ENCODE measurements around the gene FCN3. TPM values are rescaled to one million over a fixed set of nuclear protein-coding genes. Genes with fewer than 3 reads are reported as not detected.
A peak's percentile ranks its signal among the peaks of the same experiment; 100 is the strongest.

The FCN3 gene
- total and polyA plus RNA-seq, 2 donors = 4.5 TPM; not detected in 1

- peak within 1 kb of the TSS; percentile 71 for H3K27ac ChIP-seq (ENCODE audit: low read depth)
- 31% methylated on average over 22 of the region's 22 CpGs for WGBS
- peak within 1 kb of the TSS; percentile 27 for H3K4me3 ChIP-seq (ENCODE audit: low read depth, low read length)
- no peaks in the 10 kb centered on the region for H3K4me1 ChIP-seq (ENCODE audit: insufficient read depth)
- H3K36me3 ChIP-seq (ENCODE audit: insufficient read depth) = no peaks in the 10 kb centered on the region
- no peak for DNase-seq (ENCODE audit: extremely low spot score)
Measured at GRCh38 chr1:27341525-27342252, 32.9 kb downstream of the FCN3 start, which contains the start of gene SYTL1. SYTL1 (plus strand) TSS chr1:27342022; CDS start chr1:27345335, 3,313 bp downstream.

GRCh38 chr1:27339213-27339612 is 35.4 kb downstream of the FCN3 start:
- no peak for DNase-seq (ENCODE audit: extremely low spot score)
- no peaks in the 10 kb centered on the region for H3K4me1 ChIP-seq (ENCODE audit: insufficient read depth)
- H3K36me3 ChIP-seq (ENCODE audit: insufficient read depth) = no peaks in the 10 kb centered on the region
- H3K27ac ChIP-seq (ENCODE audit: low read depth) = no peak overlapping the region
- H3K4me3 ChIP-seq (ENCODE audit: low read depth, low read length) = no peak overlapping the region
- WGBS = 69% methylated on average over 5 of the region's 5 CpGs

- H3K36me3 ChIP-seq (ENCODE audit: insufficient read depth) = no peaks in the 10 kb centered on the region
Measured at GRCh38 chr1:27338751-27339150, 35.9 kb downstream of the FCN3 start.

GRCh38 chr1:27336756-27337155 is 37.9 kb downstream of the FCN3 start:
- no peaks in the 10 kb centered on the region for H3K4me1 ChIP-seq (ENCODE audit: insufficient read depth)
- H3K27ac ChIP-seq (ENCODE audit: low read depth) = no peak overlapping the region
- no peaks in the 10 kb centered on the region for H3K36me3 ChIP-seq (ENCODE audit: insufficient read depth)
- no peak for DNase-seq (ENCODE audit: extremely low spot score)
- WGBS = 94% methylated on average over 5 of the region's 5 CpGs
- no peak overlapping the region for H3K4me3 ChIP-seq (ENCODE audit: low read depth, low read length)

More at GRCh38 chr1:27338751-27339150, 35.9 kb downstream of the FCN3 start:
- Histone ChIP-seq H3K4me3 (ENCODE audit: low read depth, low read length) (no peak overlapping the region), H3K27ac (ENCODE audit: low read depth) (no peak overlapping the region), H3K4me1 (ENCODE audit: insufficient read depth) (no peaks in the 10 kb centered on the region)
- no peak for DNase-seq (ENCODE audit: extremely low spot score)
- WGBS = 89% methylated on average over 6 of the region's 6 CpGs

- WGBS = 89% methylated on average over 17 of the region's 17 CpGs
- H3K4me3 ChIP-seq (ENCODE audit: low read depth, low read length) = no peak overlapping the region
- no peaks in the 10 kb centered on the region for H3K36me3 ChIP-seq (ENCODE audit: insufficient read depth)
- DNase-seq (ENCODE audit: extremely low spot score) = no peak
- H3K4me1 ChIP-seq (ENCODE audit: insufficient read depth) = no peaks in the 10 kb centered on the region
- no peak overlapping the region for H3K27ac ChIP-seq (ENCODE audit: low read depth)
Measured at GRCh38 chr1:27335506-27336422, 38.9 kb downstream of the FCN3 start.

GRCh38 chr1:27333717-27334279 is 40.8 kb downstream of the FCN3 start:
- no peak for DNase-seq (ENCODE audit: extremely low spot score)
- Histone ChIP-seq H3K4me1 (ENCODE audit: insufficient read depth) (no peaks in the 10 kb centered on the region), H3K27ac (ENCODE audit: low read depth) (no peak overlapping the region), H3K36me3 (ENCODE audit: insufficient read depth) (no peaks in the 10 kb centered on the region), H3K4me3 (ENCODE audit: low read depth, low read length) (no peak overlapping the region)
- 92% methylated on average over 17 of the region's 17 CpGs for WGBS

- 65% methylated on average over 11 of the region's 11 CpGs for WGBS
- Histone ChIP-seq H3K4me1 (ENCODE audit: insufficient read depth) (no peaks in the 10 kb centered on the region), H3K27ac (ENCODE audit: low read depth) (no peak overlapping the region), H3K4me3 (ENCODE audit: low read depth, low read length) (no peak overlapping the region), H3K36me3 (ENCODE audit: insufficient read depth) (no peaks in the 10 kb centered on the region)
- DNase-seq (ENCODE audit: extremely low spot score) = no peak
Measured at GRCh38 chr1:27332536-27333281, 41.9 kb downstream of the FCN3 start.

- Histone ChIP-seq H3K27ac (ENCODE audit: low read depth) (no peak overlapping the region), H3K4me1 (ENCODE audit: insufficient read depth) (no peaks in the 10 kb centered on the region), H3K4me3 (ENCODE audit: low read depth, low read length) (no peak overlapping the region), H3K36me3 (ENCODE audit: insufficient read depth) (no peaks in the 10 kb centered on the region)
- DNase-seq (ENCODE audit: extremely low spot score) = no peak
- 94% methylated on average over 5 of the region's 5 CpGs for WGBS
Measured at GRCh38 chr1:27331922-27332321, 42.7 kb downstream of the FCN3 start.

- Histone ChIP-seq H3K4me1 (ENCODE audit: insufficient read depth) (no peaks in the 10 kb centered on the region), H3K36me3 (ENCODE audit: insufficient read depth) (no peaks in the 10 kb centered on the region), H3K4me3 (ENCODE audit: low read depth, low read length) (no peak overlapping the region), H3K27ac (ENCODE audit: low read depth) (no peak overlapping the region)
- WGBS = 87% methylated on average over 3 of the region's 3 CpGs
- DNase-seq (ENCODE audit: extremely low spot score) = no peak
Measured at GRCh38 chr1:27331426-27331825, 43.2 kb downstream of the FCN3 start.

GRCh38 chr1:27330786-27331185 is 43.8 kb downstream of the FCN3 start:
- Histone ChIP-seq H3K36me3 (ENCODE audit: insufficient read depth) (no peaks in the 10 kb centered on the region), H3K4me1 (ENCODE audit: insufficient read depth) (no peaks in the 10 kb centered on the region), H3K27ac (ENCODE audit: low read depth) (no peak overlapping the region), H3K4me3 (ENCODE audit: low read depth, low read length) (no peak overlapping the region)
- DNase-seq (ENCODE audit: extremely low spot score) = no peak
- WGBS = 83% methylated on average over 8 of the region's 8 CpGs

- H3K27ac ChIP-seq (ENCODE audit: low read depth) = no peak overlapping the region
- H3K4me3 ChIP-seq (ENCODE audit: low read depth, low read length) = no peak overlapping the region
- 81% methylated on average over 5 of the region's 5 CpGs for WGBS
- DNase-seq (ENCODE audit: extremely low spot score) = no peak
- H3K36me3 ChIP-seq (ENCODE audit: insufficient read depth) = no peaks in the 10 kb centered on the region
- H3K4me1 ChIP-seq (ENCODE audit: insufficient read depth) = no peaks in the 10 kb centered on the region
Measured at GRCh38 chr1:27327964-27328363, 46.7 kb downstream of the FCN3 start.

- DNase-seq (ENCODE audit: extremely low spot score) = no peak
- no peaks in the 10 kb centered on the region for H3K4me1 ChIP-seq (ENCODE audit: insufficient read depth)
- no peak overlapping the region for H3K4me3 ChIP-seq (ENCODE audit: low read depth, low read length)
- 92% methylated on average over 15 of the region's 15 CpGs for WGBS
- no peak overlapping the region for H3K27ac ChIP-seq (ENCODE audit: low read depth)
- no peaks in the 10 kb centered on the region for H3K36me3 ChIP-seq (ENCODE audit: insufficient read depth)
Measured at GRCh38 chr1:27325286-27325685, 49.3 kb downstream of the FCN3 start.

- DNase-seq (ENCODE audit: extremely low spot score) = no peak
- H3K27ac ChIP-seq (ENCODE audit: low read depth) = peak overlapping the region; percentile 81
- H3K36me3 ChIP-seq (ENCODE audit: insufficient read depth) = no peaks in the 10 kb centered on the region
- WGBS = 11% methylated on average over 10 of the region's 10 CpGs
- peak overlapping the region; percentile 78 for H3K4me3 ChIP-seq (ENCODE audit: low read depth, low read length)
- H3K4me1 ChIP-seq (ENCODE audit: insufficient read depth) = no peaks in the 10 kb centered on the region
Measured at GRCh38 chr1:27322569-27323240, 51.9 kb downstream of the FCN3 start.
